MCF 10A (cell line): ENCODE results near the gene KRTAP6-1. TPM values are rescaled to one million over a fixed set of nuclear protein-coding genes. Genes with fewer than 3 reads are reported as not detected.

Experiments used
- BruUV-seq: library from RNA; stranded (reverse); fragments of 400-500 nt; replicated peaks from 2 replicates; lab custom pipeline; 2021; lab: Mats Ljungman, UMichigan
- CTCF ChIA-PET: fragments of 300-600 bp; sonication (Branson Sonifier 250); formaldehyde crosslinking; extraction: SDS; loops from one replicate; lab custom pipeline; 2021; ENCODE audit warnings: antibody characterized with exemption, inconsistent platforms; lab: Yijun Ruan, JAX
- POLR2A ChIA-PET: fragments of 300-600, 350-650 bp; sonication (Branson Sonifier 250); formaldehyde crosslinking; extraction: SDS; loops from one replicate; lab custom pipeline; 2020; ENCODE audit warnings: antibody characterized with exemption, inconsistent platforms; lab: Yijun Ruan, JAX
- DNase-seq: peaks from one replicate; pipeline ENCODE4 v3.0.0-alpha.2; 2018; ENCODE audit not compliant: unreplicated experiment
- H3K27ac Mint-ChIP-seq: one replicate; pipeline ENCODE4 v1.8.0; 2022; ENCODE audit warnings: mild to moderate bottlenecking, low read depth, mixed read lengths; ENCODE audit not compliant: unreplicated experiment
- H3K27me3 Mint-ChIP-seq: one replicate; pipeline ENCODE4 v1.8.0; 2022; ENCODE audit warnings: mixed read lengths; ENCODE audit not compliant: insufficient read depth, unreplicated experiment
- H3K36me3 Mint-ChIP-seq: one replicate; pipeline ENCODE4 v1.8.0; 2022; ENCODE audit warnings: mild to moderate bottlenecking, moderate library complexity, mixed read lengths; ENCODE audit not compliant: insufficient read depth, unreplicated experiment
- H3K4me1 Mint-ChIP-seq: one replicate; pipeline ENCODE4 v1.8.0; 2022; ENCODE audit warnings: mixed read lengths; ENCODE audit not compliant: insufficient read depth, unreplicated experiment
- H3K4me3 Mint-ChIP-seq: one replicate; pipeline ENCODE4 v1.8.0; 2022; ENCODE audit warnings: mild to moderate bottlenecking, moderate library complexity, mixed read lengths; ENCODE audit not compliant: unreplicated experiment
- H3K9me3 Mint-ChIP-seq: one replicate; pipeline ENCODE4 v1.8.0; 2022; ENCODE audit warnings: mixed read lengths; ENCODE audit not compliant: unreplicated experiment
- CTCF ChIP-seq: fragments of 200-600 bp; IDR thresholded peaks from one replicate; pipeline ENCODE4 v1.8.0; 2022; ENCODE audit warnings: antibody characterized with exemption, mild to moderate bottlenecking; ENCODE audit not compliant: unreplicated experiment
- intact Hi-C: fragments of 100-400 bp; cut with micrococcal nuclease; formaldehyde crosslinking; loops from 2 replicates; pipeline ENCODE4 v1.14.1; 2022
- total RNA-seq: library from RNA; stranded (reverse); gene quantifications from 2 replicates; pipeline ENCODE4 v1.2.3, GENCODE V29; 2022

KRTAP6-1 gene
- total RNA-seq, 1 experiment from 2014 or later: not detected

GRCh38 chr21:30625449-30626165, 11.9 kb upstream of the KRTAP6-1 start:
- CTCF ChIA-PET: interaction anchor here (0.6 kb wide), 1 partner anchor 87 kb away, joined by 3 read pairs; no protein-coding TSS in a partner anchor
- Mint-ChIP-seq H3K27me3 (no peaks in the 10 kb centered on the region), H3K27ac (no peak overlapping the region), H3K4me3 (no peak overlapping the region), H3K9me3 (peaks cover 8% of the 10 kb centered on the region), H3K4me1 (no peaks in the 10 kb centered on the region), H3K36me3 (no peaks in the 10 kb centered on the region)
- POLR2A ChIA-PET: no interaction called here
- no TSS peak for BruUV-seq
- TF ChIP-seq CTCF: no peak
- no peak for DNase-seq
- intact Hi-C loops: no loop called here

DNA sequence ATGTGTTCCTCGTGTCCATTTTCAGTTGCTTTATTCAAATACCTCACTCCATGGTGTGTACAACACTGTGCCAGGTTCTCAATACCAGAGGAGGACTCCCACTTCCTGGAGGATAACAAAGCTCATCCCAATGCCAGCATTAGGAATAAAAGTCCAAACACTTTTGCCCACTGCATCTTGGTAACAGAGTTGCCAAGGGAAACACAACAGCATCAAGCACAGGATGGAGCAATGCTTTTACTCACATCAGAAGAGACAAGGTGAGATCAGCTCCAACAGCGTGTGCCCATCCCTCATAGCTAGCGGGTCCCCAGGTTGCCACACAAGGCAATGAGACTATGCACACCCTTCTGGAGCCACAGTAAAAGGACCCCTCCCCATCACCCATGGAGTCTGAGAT, 9.6 kb upstream of the KRTAP6-1 start:
- ChIA-PET POLR2A (interaction anchor here (0.6 kb wide), 2 partner anchors 149 to 1717 kb away, joined by 3 to 4 read pairs; no protein-coding TSS in a partner anchor), CTCF (no interaction called here)
- BruUV-seq: no TSS peak
- TF ChIP-seq CTCF: no peak
- Mint-ChIP-seq H3K4me1 (no peaks in the 10 kb centered on the region), H3K9me3 (peaks cover 7% of the 10 kb centered on the region), H3K4me3 (no peak overlapping the region), H3K27ac (no peak overlapping the region), H3K27me3 (no peaks in the 10 kb centered on the region), H3K36me3 (no peaks in the 10 kb centered on the region)
- intact Hi-C loops: no loop called here
- no peak for DNase-seq

DNA sequence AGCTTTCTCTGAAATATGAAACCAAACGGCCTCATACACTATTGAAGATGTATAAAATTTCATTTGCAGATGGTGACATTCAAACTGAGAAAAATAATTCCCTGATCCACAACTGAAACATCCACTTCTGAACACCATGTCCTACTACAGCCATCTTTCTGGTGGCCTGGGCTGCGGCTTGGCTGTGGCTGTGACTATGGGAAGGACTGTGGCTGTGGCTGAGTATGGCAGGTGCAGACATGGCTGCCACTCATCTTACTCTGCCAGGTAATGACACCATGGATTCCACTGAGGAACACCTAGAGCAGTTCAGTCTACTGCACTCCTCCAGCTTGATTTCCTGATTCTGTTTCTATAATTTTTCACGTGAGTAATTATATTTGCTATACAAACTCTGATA, 6.8 kb upstream of the KRTAP6-1 start, which contains the start of gene KRTAP20-4:
KRTAP20-4 (plus strand) TSS at position 106 of the 400 bp plus-strand sequence.
- no peak for DNase-seq
- no peak for TF ChIP-seq CTCF
- H3K4me1 Mint-ChIP-seq: no peaks in the 10 kb centered on the region
- H3K27ac Mint-ChIP-seq: peak within 1 kb of the TSS; percentile 51
- ChIA-PET POLR2A (no interaction called here), CTCF (no interaction called here)
- H3K4me3 Mint-ChIP-seq: no peak within 1 kb of the TSS
- no TSS peak for BruUV-seq
- H3K9me3 Mint-ChIP-seq: no peaks in the 10 kb centered on the region
- intact Hi-C loops: no loop called here
- no peaks in the 10 kb centered on the region for H3K36me3 Mint-ChIP-seq
- H3K27me3 Mint-ChIP-seq: no peaks in the 10 kb centered on the region

GRCh38 chr21:30620080-30620479, 6.3 kb upstream of the KRTAP6-1 start:
- DNase-seq: no peak
- no peak overlapping the region for H3K27ac Mint-ChIP-seq
- CTCF ChIA-PET: interaction anchor here (0.6 kb wide), 1 partner anchor 219 kb away, joined by 3 read pairs; no protein-coding TSS in a partner anchor
- H3K9me3 Mint-ChIP-seq: no peaks in the 10 kb centered on the region
- no peak for TF ChIP-seq CTCF
- POLR2A ChIA-PET: no interaction called here
- intact Hi-C loops: no loop called here
- no peaks in the 10 kb centered on the region for H3K27me3 Mint-ChIP-seq
- no TSS peak for BruUV-seq
- H3K4me1 Mint-ChIP-seq: no peaks in the 10 kb centered on the region
- no peaks in the 10 kb centered on the region for H3K36me3 Mint-ChIP-seq
- H3K4me3 Mint-ChIP-seq: no peak overlapping the region
